Hippocampal formation (tissue), 2 donors: Measurements from ENCODE around the gene OR2L2.
A peak's percentile ranks its signal among the peaks of the same experiment; 100 is the strongest.
"Not testable (repeated sequence)": the region's sequence is repeated elsewhere in the genome, so short reads cannot be mapped to it uniquely, and the experiment has no call there.

Experiments used
- DNase-seq, 2 donors: peaks; one replicate each; lab custom pipeline; 2025; lab: John Stamatoyannopoulos, UW

OR2L2 gene, protein sequence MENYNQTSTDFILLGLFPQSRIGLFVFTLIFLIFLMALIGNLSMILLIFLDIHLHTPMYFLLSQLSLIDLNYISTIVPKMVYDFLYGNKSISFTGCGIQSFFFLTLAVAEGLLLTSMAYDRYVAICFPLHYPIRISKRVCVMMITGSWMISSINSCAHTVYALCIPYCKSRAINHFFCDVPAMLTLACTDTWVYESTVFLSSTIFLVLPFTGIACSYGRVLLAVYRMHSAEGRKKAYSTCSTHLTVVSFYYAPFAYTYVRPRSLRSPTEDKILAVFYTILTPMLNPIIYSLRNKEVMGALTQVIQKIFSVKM

DNA sequence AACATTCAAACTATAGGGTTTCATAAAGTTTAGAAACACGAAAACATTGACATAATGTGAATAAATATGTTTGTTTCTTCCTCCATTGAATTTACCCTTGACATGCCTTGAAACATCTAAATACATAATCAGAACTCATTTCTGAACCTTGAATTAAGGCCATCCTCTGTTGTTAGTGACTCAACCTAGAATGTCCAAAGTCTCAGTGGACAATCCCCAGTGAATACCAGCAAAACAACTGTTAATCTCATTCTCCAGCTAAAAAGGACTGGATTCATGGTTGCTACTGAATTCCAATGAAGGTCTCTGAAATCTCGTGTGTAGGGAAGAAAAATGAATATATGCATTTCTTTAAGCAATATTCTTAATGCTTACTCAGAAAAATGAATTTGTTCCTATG lies at the start of gene OR2L2:
OR2L2 (plus strand) TSS at position 301 of the 400 bp plus-strand sequence. CDS start 8,198 bp downstream, outside the sequence.
- DNase-seq, result no peak

DNA sequence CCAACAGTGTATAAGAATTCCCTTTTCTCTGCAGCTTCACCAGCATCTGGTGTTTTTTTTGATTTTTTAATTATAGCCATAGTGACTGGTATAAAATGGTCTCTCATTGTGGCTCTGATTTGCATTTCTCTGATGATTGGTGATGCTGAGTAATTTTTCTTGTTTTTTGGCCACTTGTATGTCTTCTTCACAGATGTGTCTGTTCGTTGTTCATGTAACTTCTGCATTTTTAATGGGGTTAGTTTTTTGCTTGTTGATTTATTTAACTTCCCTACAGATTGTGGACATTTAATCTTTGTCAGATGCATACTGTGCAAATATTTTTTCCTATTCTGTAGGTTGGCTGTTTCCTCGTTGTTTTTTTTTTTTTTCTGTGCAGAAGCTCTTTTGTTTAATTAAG lies 36.9 kb upstream of the OR2L2 start:
- no peak for DNase-seq

DNA sequence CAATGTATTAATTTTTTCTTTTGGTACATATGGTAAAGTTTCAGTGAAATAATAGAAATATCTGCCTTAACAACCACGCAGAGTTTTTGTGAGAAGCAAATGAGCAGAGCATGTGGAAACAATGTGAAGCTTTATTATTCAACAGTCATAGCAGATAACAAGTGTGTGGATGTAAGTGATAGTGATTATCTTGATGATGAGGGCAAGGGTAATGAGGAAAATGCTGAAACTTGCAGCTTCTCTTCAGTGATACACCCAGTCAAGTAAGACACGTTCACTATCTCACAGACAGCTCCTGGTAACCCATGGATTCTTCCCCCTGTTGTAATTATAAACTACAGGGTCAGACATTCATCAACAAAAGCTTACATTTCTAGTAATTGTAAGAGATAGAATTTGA lies 31.1 kb upstream of the OR2L2 start:
- no peak for DNase-seq

DNA sequence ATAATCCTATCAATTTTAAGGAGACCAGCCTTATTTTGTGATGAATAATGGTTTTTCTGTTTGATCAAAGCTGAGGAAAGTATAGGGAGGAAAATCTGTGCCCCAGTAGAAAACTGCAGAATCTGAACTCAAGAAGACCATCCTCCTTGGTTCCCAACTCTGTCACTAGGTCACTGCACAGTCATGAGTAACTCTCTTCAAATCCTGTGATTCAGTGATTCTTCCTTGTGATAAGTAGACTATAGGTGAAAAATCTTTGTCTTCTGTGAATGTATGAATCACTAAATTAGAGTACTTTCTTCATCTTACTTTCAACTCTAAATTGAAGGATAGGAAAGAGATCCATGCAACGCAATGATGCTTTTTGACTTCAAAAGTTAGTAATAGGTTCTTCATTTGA lies 29.7 kb upstream of the OR2L2 start:
- DNase-seq, result no peak

DNA sequence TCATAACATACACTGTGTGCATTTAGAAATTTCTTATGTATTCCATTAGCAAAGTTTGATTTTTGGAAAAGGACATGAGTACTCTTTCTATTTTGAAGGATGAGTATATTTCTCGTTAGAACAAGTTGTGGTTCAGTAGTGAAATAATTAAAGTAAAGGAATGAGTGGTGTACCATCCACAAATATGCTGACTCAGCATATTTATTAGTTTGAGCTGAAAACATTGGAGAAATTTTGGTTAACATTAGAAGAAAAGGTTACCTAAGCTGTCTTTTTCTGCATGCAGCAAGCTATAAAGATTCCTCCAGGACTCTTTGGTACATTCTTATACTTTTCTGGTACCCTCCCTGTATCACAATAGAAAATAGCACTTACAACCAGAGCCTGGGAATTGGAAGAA lies 22.1 kb upstream of the OR2L2 start:
- DNase-seq, result no peak

DNA sequence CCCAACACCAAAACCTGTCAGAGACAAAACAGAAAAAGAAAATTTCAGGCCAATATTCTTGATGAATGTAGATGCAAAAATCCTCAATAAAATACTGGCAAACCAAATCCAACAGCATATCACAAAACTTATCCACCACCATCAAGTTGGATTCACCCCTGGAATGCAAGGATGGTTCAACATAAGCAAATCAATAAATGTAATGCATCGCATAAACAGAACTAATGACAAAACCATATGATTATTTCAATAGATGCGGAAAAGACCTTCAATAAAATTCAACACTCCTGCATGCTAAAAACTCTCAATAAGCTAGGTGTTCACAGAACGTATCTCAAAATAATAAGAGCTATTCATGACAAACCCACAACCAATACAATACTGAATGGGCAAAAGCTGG lies 20.2 kb upstream of the OR2L2 start:
- DNase-seq, result no peak

DNA sequence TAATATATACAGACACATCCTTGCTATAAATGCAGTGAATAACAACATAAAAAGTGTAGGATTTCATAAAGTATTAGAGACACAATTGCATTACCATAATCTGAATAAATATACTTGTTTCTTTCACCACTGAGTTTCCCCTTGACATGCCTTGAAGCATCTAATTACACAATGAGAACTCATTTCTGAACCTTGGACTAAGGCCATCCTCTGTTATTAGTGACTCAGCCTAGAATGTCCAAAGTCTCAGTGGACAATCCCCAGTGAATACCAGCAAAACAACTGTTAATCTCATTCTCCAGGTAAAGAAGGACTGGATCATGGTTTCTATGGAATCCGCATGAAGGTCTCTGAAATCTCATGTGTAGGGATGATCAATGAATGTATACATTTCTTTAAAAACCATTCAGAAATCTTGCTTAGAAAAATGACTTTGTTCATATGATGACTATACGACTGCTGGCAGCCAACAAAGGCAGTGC lies 16.6 kb upstream of the OR2L2 start, which contains the start of gene OR2L5:
OR2L5 (plus strand) TSS at position 432 of the 482 bp plus-strand sequence. CDS start 8,288 bp downstream, outside the sequence.
- no peak for DNase-seq

DNA sequence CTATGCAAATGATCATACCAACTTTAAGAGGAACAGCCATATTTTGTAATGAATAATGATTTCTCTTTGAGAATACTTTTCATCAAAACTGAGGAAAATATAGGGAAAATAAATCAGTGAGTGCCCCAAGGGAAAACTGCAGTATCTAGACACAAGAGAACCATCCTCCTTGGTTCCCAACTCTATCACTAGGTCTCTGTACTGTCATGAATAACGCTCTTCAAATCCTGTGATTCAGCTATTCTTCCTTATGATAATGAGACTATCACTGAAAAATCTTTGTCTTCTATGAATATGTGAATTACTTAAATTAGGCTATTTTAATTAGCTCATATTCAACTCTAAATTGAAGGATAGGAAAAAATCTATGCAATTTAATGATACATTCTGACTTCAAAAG lies 14.1 kb upstream of the OR2L2 start:
- DNase-seq, result peak in 1 of 2 donors; percentile 28

DNA sequence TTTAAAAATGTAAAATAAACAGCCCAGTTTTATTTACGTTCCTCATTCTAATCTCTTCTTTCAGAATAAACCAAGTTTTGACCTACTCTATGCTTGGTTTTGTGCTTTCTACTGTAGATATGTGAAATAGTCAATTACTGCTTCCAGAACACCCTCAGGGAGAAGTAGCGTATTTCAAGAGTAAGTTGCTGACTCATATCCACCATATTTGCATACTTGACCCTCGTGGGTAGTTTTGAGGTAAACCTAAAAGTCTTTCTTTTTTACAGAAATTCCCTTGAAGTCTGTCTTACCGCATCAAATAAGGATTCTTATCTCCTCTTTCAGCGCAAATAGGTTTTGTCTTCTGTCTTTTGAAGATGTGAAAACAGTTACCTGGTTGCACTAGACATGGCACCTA lies 15.3 kb downstream of the OR2L2 start:
- no peak for DNase-seq

DNA sequence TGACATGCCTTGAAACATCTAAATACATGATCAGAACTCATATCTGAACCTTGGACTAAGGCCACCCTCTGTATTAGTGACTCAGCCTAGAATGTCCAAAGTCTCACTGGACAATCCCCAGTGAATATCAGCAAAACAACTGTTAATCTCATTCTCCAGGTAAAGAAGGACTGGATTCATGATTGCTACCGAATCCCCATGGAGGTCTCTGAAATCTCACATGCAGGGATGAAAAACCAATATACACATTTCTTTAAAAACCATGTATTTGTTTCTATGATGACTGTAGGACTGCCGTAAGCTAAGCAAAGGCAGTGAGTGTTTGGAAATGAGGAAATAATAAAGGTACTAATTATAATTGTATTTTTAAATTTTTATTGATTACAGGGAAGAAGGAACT lies 16.7 kb downstream of the OR2L2 start, which contains the start of gene OR2L3:
OR2L3 (plus strand) TSS at position 301 of the 400 bp plus-strand sequence. CDS start 13,846 bp downstream, outside the sequence.
- DNase-seq, result no peak

DNA sequence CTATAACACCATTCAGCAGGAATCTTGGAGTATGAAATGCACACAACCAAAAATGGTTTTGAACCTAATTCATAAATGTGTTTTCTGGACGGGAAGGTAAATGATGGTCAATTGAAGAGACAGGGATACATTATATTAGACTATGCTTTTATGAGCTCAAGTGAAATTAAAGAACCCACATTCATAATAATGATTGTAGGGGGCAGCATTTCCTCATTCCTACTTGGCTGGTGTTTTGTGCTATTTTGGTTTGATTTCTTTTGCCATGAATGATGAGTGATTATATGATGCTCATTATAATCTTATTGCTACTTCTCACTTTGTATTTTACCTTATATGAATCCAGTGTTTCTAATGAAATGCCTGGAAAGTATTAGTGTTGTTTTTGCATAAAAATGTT lies 17.1 kb downstream of the OR2L2 start:
- no peak for DNase-seq

DNA sequence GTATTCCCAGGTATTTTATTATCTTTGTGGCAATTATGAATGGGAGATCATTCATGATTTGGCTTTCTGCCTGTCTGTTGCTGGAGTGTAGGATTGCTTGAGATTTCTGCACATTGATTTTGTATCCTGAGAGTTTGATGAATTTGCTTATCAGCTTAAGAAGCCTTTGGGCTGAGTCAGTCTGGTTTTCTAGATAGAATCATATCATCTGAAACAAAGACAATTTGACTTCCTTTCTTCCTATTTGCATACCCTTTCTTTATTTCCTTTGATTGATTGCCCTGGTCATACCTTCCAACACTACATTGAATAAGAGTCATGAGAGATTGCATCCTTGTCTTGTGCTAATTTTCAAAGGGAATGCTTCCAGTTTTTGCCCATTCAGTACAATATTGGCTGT lies 24.8 kb downstream of the OR2L2 start:
- no peak for DNase-seq

DNA sequence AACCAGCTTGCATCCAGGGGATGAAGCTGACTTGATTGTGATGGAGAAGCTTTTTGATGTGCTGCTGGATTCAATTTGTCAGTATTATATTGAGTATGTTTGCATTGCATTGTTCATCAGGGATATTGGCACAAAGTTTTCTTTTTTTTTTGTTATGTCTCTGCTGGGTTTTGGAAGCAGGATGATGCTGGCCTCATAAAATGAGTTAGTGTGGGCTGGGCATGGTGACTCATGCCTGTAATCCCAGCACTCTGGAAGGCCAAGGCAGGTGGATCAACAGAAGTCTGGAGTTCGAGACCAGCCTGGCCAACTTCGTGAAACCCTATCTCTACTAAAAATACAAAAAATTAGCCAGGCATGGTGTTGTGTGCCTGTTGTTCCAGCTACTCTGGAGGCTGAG lies 25.4 kb downstream of the OR2L2 start:
- no peak for DNase-seq

DNA sequence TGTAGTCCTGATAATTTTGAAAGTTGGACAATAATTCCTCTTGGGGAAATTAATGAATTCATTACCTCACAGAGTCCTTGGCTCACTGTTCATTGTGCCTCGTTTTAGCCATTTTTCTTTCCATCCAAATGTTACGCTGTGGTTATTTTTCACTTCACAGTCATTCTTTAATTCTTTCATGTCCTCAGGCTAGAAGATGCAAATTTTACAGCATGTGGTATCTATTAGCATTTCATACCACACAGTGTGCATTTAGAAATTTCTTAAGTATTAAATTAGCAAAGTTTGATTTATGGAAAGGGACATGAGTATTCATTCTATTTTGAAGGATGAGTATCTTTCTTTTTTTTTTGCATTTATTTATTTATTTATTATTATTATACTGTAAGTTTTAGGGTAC lies 35.2 kb downstream of the OR2L2 start:
- no peak for DNase-seq

DNA sequence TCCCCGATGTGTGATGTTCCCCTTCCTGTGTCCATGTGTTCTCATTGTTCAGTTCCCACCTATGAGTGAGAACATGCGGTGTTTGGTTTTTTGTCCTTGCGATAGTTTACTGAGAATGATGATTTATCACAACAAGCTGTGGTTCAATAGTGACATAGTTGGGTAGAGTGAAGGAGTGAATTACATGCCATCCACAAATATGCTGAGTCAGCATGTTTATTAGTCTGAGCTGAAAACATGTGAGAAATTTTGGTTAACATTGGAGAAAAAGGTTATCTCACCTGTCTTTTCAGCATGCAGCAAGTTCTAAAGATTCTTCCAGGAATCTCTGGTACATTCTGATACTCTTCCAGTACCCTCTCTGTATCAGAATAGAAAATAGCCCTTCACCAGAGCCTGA lies 35.7 kb downstream of the OR2L2 start:
- DNase-seq, result no peak

DNA sequence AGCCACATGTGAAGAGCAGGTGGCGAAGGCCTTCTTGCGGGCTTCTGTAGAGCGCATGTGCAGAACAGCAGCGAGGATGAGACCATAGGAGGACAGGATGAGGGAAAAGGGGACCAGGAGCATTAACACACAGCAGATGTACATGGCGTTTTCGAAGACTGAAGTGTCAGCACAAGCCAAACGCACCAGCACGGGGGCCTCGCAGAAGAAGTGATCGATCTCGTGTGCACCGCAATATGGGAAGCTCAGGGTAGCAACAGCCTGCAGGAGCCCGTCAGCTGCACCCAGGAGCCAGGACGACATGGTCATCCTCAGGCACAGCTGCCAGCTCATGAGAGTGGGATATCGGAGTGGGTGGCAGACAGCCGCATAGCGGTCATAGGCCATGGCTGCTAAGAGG lies 54.0 kb downstream of the OR2L2 start:
- not testable (repeated sequence) for DNase-seq
